Heart left ventricle (tissue), 16 donors: ENCODE measurements around the gene SLC7A6. TPM values are rescaled to one million over a fixed set of nuclear protein-coding genes. Genes with fewer than 3 reads are reported as not detected.
A peak's percentile ranks its signal among the peaks of the same experiment; 100 is the strongest.

Experiments
- ATAC-seq, 4 donors: fragments of 200-7000 bp; cut with Tn5 transposase; one replicate each; pipeline ENCODE4 v1.9.1; 2020 to 2022; ENCODE audit warnings: moderate library complexity in 4 of 4, mild to moderate bottlenecking in 3 of 4, moderate number of reproducible peaks in 1 of 4
- DNase-seq, 5 donors: peaks; one replicate each; pipeline ENCODE4 v3.0.0-alpha.2; 2020
- H3K27ac ChIP-seq, 12 donors: fragments of 200-600 bp; sonication (generic) in 4 of 12; one replicate each; pipeline versions ENCODE4 v1.5.0 to v1.8.0; 2016 to 2022; ENCODE audit warnings: mild to moderate bottlenecking in 2 of 12
- H3K27me3 ChIP-seq, 9 donors: fragments of 200-600 bp; sonication (generic) in 2 of 9; one replicate each; pipeline versions ENCODE4 v1.5.1 to v1.8.0; 2016 to 2022; ENCODE audit warnings: mild to moderate bottlenecking in 3 of 9
- H3K36me3 ChIP-seq, 9 donors: fragments of 200-600 bp; sonication (generic) in 2 of 9; one replicate each; pipeline versions ENCODE4 v1.5.0 to v1.8.0; 2018 to 2022; ENCODE audit warnings: mild to moderate bottlenecking in 2 of 9
- H3K4me1 ChIP-seq, 12 donors: fragments of 200-600 bp; sonication (generic) in 4 of 12; one replicate each; pipeline versions ENCODE4 v1.5.0 to v1.8.0; 2016 to 2022; ENCODE audit warnings: mild to moderate bottlenecking in 3 of 12
- H3K4me3 ChIP-seq, 12 donors: fragments of 200-600 bp; sonication (generic) in 4 of 12; one replicate each; pipeline versions ENCODE4 v1.5.0 to v1.8.0; 2017 to 2022; ENCODE audit warnings: mild to moderate bottlenecking in 9 of 12, moderate library complexity in 4 of 12
- H3K9me3 ChIP-seq, 12 donors: fragments of 200-600 bp; sonication (generic) in 4 of 12; one replicate each; pipeline versions ENCODE4 v1.5.0 to v1.8.0; 2016 to 2022; ENCODE audit warnings: mild to moderate bottlenecking in 1 of 12
- POLR2A ChIP-seq, 2 donors: fragments of 450-650 bp; IDR thresholded peaks; one replicate each; pipeline ENCODE4 v1.6.1; 2017; ENCODE audit warnings: antibody characterized with exemption in 2 of 2, mild to moderate bottlenecking in 2 of 2, moderate library complexity in 2 of 2
- WGBS, 4 donors: extraction: QIAGEN DNeasy Blood & Tissue Kit in 2 of 4; methylation state at CpG; one replicate each; pipeline versions ENCODE4 v1.1.5 to v1.1.7; 2013 to 2018; 5-methylcytosine and 5-hydroxymethylcytosine counted together
- intact Hi-C, 10 donors: fragments of 100-400 bp; cut with DNase I; formaldehyde crosslinking; loops; one replicate each; pipeline versions ENCODE4 v1.11.1 to v1.14.2; 2022
- polyA plus RNA-seq, 2 donors: library from polyadenylated mRNA; stranded (reverse); fragments of 200-250 nt; gene quantifications; one replicate each; pipeline ENCODE4 v1.2.3, GENCODE V29; 2013
- total RNA-seq, 9 donors: library from RNA; depleted of rRNA in 2 of 9; stranded (reverse); fragments of >200 nt in 2 of 9; fragmentation: NEBNext Ultra II Directional in 3 of 9; extraction: Animal tissue kit (Norgen Biotek cat#: 25700) in 3 of 9; gene quantifications; one replicate each; pipeline versions ENCODE4 v1.1.0 to v1.2.4, GENCODE V29; 2016 to 2023
- TF ChIP-seq, protein P1 (sequence below), 12 donors: fragments of 200-600 bp; sonication (generic) in 4 of 12; IDR thresholded peaks; one replicate each; pipeline versions ENCODE4 v1.5.0 to v1.8.0; 2018 to 2022; ENCODE audit warnings: antibody characterized with exemption in 12 of 12, mild to moderate bottlenecking in 5 of 12
- donor health status: ischemic (EF 13 %, LVEDD 7.1; RV severe dilation, severe dysfunction).
- donor health status: healthy with polysubstance abuse.
- donor health status: DM: no; HTN: yes; CAD: no.
- donor health status: DM: no; HTN: no; CAD: no.
- donor health status: ischemic (EF 25% LVEDD 6.9; RV normal size, moderate dysfunction).
- donor health status: ischemic (EF 25% LVEDD 5.7; RV mildly dilated, moderate dysfunction).
- donor health status: healthy.
- donor health status: DM: yes; HTN: yes; CAD: no.
- donor health status: ischemic (EF 35%, LVEDD 5.7; RV mildly dilated, moderate dysfunction).
- donor health status: nonischemic (EF 11% LVEDD 7.7; RV severe dilation, severe dysfunction).
- donor health status: DM: yes; HTN: yes; CAD: no.
- donor health status: PGD.
- donor health status: ischemic (EF 29% LVEDD 5.4; RV normal size, mild dysfunction).
- donor health status: nonischemic (EF 23%, LVEDD 6.1; RV moderate dilation, normal function).

SLC7A6 gene
- total and polyA plus RNA-seq, 11 donors, result 32.7 to 76.0 (median 45.6) TPM

- Histone ChIP-seq H3K27ac (peak overlapping the region in 5 of 12 donors; percentile 18 to 70 (median 57)), H3K4me1 (peaks cover 0 to 18% (median 3%) of the 10 kb centered on the region in 12 donors), H3K27me3 (no peaks in the 10 kb centered on the region), H3K9me3 (no peaks in the 10 kb centered on the region), H3K4me3 (no peak overlapping the region), H3K36me3 (peaks cover 0 to 94% (median 75%) of the 10 kb centered on the region in 9 donors)
- DNase-seq (no peak), ATAC-seq (peak in 3 of 4 donors; percentile 2 to 5 (median 3))
- TF ChIP-seq, protein P1, sequence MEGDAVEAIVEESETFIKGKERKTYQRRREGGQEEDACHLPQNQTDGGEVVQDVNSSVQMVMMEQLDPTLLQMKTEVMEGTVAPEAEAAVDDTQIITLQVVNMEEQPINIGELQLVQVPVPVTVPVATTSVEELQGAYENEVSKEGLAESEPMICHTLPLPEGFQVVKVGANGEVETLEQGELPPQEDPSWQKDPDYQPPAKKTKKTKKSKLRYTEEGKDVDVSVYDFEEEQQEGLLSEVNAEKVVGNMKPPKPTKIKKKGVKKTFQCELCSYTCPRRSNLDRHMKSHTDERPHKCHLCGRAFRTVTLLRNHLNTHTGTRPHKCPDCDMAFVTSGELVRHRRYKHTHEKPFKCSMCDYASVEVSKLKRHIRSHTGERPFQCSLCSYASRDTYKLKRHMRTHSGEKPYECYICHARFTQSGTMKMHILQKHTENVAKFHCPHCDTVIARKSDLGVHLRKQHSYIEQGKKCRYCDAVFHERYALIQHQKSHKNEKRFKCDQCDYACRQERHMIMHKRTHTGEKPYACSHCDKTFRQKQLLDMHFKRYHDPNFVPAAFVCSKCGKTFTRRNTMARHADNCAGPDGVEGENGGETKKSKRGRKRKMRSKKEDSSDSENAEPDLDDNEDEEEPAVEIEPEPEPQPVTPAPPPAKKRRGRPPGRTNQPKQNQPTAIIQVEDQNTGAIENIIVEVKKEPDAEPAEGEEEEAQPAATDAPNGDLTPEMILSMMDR (IDR thresholded peaks at IDR 0.05), result no peak
- no peak for TF ChIP-seq POLR2A (IDR thresholded peaks at IDR 0.05)
- intact Hi-C loops, result no loop called here
- WGBS, 4 donors, result 94 to 96% (median 96%) methylated on average over 16 of the region's 16 CpGs
These were observed 81.8 kb downstream of the SLC7A6 start for GRCh38 chr16:68345958-68346635.

GRCh38 chr16:68346892-68347480 is 82.7 kb downstream of the SLC7A6 start:
- DNase-seq (no peak), ATAC-seq (no peak)
- TF ChIP-seq, protein P1 (IDR thresholded peaks at IDR 0.05), result no peak
- TF ChIP-seq POLR2A (IDR thresholded peaks at IDR 0.05), result no peak
- H3K27ac ChIP-seq, result no peak overlapping the region
- intact Hi-C loops, result no loop called here
- no peak overlapping the region for H3K4me3 ChIP-seq
- H3K27me3 ChIP-seq, result no peaks in the 10 kb centered on the region
- WGBS, 4 donors, result 90 to 93% (median 92%) methylated on average over 7 to 12 of the region's 12 CpGs
- no peaks in the 10 kb centered on the region for H3K9me3 ChIP-seq
- peaks cover 0 to 18% (median 3%) of the 10 kb centered on the region in 12 donors for H3K4me1 ChIP-seq
- peaks cover 0 to 94% (median 79%) of the 10 kb centered on the region in 9 donors for H3K36me3 ChIP-seq

DNA sequence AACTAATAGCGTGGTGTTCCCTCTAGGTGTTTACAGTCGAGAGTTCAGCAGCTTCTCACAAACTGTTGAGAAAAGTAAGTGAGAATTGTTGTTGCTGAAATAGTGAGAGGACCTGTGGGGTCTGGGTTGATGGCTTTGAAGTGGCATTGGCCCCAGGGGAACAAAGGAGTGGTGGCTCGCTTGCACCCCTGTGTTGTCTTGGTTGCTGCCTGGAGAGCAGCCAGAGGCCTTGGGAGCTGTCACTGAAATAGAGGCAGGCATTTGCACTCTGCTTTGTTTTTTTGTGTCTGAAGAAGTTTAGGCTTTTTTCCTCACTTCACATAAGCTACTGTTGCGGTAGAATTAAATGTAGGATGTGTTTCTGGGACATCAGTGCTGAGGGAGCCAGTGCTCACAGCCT is 83.3 kb downstream of the SLC7A6 start:
- peaks cover 0 to 18% (median 3%) of the 10 kb centered on the region in 12 donors for H3K4me1 ChIP-seq
- H3K27ac ChIP-seq, result no peak overlapping the region
- peaks cover 0 to 94% (median 79%) of the 10 kb centered on the region in 9 donors for H3K36me3 ChIP-seq
- H3K9me3 ChIP-seq, result no peaks in the 10 kb centered on the region
- intact Hi-C loops, result no loop called here
- 85 to 90% (median 87%) methylated on average over 4 of the region's 4 CpGs for WGBS, 4 donors
- no peak overlapping the region for H3K4me3 ChIP-seq
- H3K27me3 ChIP-seq, result no peaks in the 10 kb centered on the region
- DNase-seq (no peak), ATAC-seq (no peak)
- TF ChIP-seq POLR2A (IDR thresholded peaks at IDR 0.05), result no peak
- TF ChIP-seq, protein P1 (IDR thresholded peaks at IDR 0.05), result no peak

GRCh38 chr16:68348639-68349445 is 84.5 kb downstream of the SLC7A6 start:
- Histone ChIP-seq H3K27me3 (no peaks in the 10 kb centered on the region), H3K9me3 (no peaks in the 10 kb centered on the region), H3K27ac (no peak overlapping the region), H3K4me3 (no peak overlapping the region), H3K4me1 (peaks cover 0 to 13% (median 3%) of the 10 kb centered on the region in 12 donors), H3K36me3 (peaks cover 0 to 95% (median 84%) of the 10 kb centered on the region in 9 donors)
- WGBS, 4 donors, result 89 to 91% (median 91%) methylated on average over 27 of the region's 27 CpGs
- ATAC-seq, result no peak
- no peak for TF ChIP-seq POLR2A (IDR thresholded peaks at IDR 0.05)
- TF ChIP-seq, protein P1 (IDR thresholded peaks at IDR 0.05), result no peak
- no peak for DNase-seq
- intact Hi-C loops, result no loop called here
